ENCODE measurements around the gene DPP6. TPM values are rescaled to one million over a fixed set of nuclear protein-coding genes. Genes with fewer than 3 reads are reported as not detected.

Gene DPP6
- total RNA-seq, 1 experiment from 2014 or later = not detected

- POLR2A ChIA-PET = no interaction called here
- no peak overlapping the region for H3K27ac ChIP-seq (ENCODE audit: low read length)
- BruUV-seq (replicated peaks) = no TSS peak
- H3K27me3 ChIP-seq (ENCODE audit: control insufficient read depth, insufficient read depth, low read length) = no peaks in the 10 kb centered on the region
- intact Hi-C loops (cut with micrococcal nuclease; ENCODE audit: unreplicated experiment) (no loop called here), in situ Hi-C loops (cut with HindIII; ENCODE audit: low pct_unique_long_range_greater_than_20kb, low sequenced_read_pairs) (no loop called here)
- H3K4me1 ChIP-seq (ENCODE audit: control insufficient read depth, insufficient read depth, low read length) = no peaks in the 10 kb centered on the region
- H3K9me3 ChIP-seq (ENCODE audit: control insufficient read depth, insufficient read depth, low read depth, low read length) = no peaks in the 10 kb centered on the region; the same call in 1 of the 2 replicates
- no peaks in the 10 kb centered on the region for H3K36me3 ChIP-seq (ENCODE audit: control insufficient read depth, insufficient read depth, low read length)
- CTCF ChIA-PET = no interaction called here
- ATAC-seq = no peak
- H3K4me3 ChIP-seq (ENCODE audit: low read depth in 2 of 2, low read length in 2 of 2) = no peak overlapping the region
- TF ChIP-seq REST (IDR thresholded peaks at IDR 0.05; ENCODE audit: insufficient read depth in 1 of 2, low read depth in 2 of 2, low read length in 1 of 2) = no peak
- no peak for DNase-seq (ENCODE audit: low read depth, low spot score)
Observed at GRCh38 chr7:154666768-154667167, 614.6 kb downstream of the DPP6 start.

- intact Hi-C loops (cut with micrococcal nuclease; ENCODE audit: unreplicated experiment) (no loop called here), in situ Hi-C loops (cut with HindIII; ENCODE audit: low pct_unique_long_range_greater_than_20kb, low sequenced_read_pairs) (no loop called here)
- TF ChIP-seq REST (IDR thresholded peaks at IDR 0.05; ENCODE audit: insufficient read depth in 1 of 2, low read depth in 2 of 2, low read length in 1 of 2) = no peak
- TF ChIP-seq POLR2AphosphoS5 (IDR thresholded peaks at IDR 0.05; ENCODE audit: low read depth, low read length) = no peak
- no peaks in the 10 kb centered on the region for H3K36me3 ChIP-seq (ENCODE audit: control insufficient read depth, insufficient read depth, low read length)
- no peak overlapping the region for H3K27ac ChIP-seq (ENCODE audit: low read length)
- CTCF ChIA-PET = no interaction called here
- POLR2A ChIA-PET = no interaction called here
- H3K4me3 ChIP-seq (ENCODE audit: low read depth in 2 of 2, low read length in 2 of 2) = no peak overlapping the region
- H3K9me3 ChIP-seq (ENCODE audit: control insufficient read depth, insufficient read depth, low read depth, low read length) = no peaks in the 10 kb centered on the region
- no peaks in the 10 kb centered on the region for H3K27me3 ChIP-seq (ENCODE audit: control insufficient read depth, insufficient read depth, low read length)
- ATAC-seq (no peak), DNase-seq (ENCODE audit: low read depth, low spot score) (no peak)
- H3K4me1 ChIP-seq (ENCODE audit: control insufficient read depth, insufficient read depth, low read length) = no peaks in the 10 kb centered on the region
- BruUV-seq (replicated peaks) = no TSS peak
Observed at GRCh38 chr7:154672659-154673415, 620.6 kb downstream of the DPP6 start.

GRCh38 chr7:154674191-154674590 lies 622.0 kb downstream of the DPP6 start:
- in situ Hi-C loops (cut with HindIII; ENCODE audit: low pct_unique_long_range_greater_than_20kb, low sequenced_read_pairs) = no loop called here
- no peak overlapping the region for H3K4me3 ChIP-seq (ENCODE audit: low read depth in 2 of 2, low read length in 2 of 2)
- POLR2A ChIA-PET = no interaction called here
- BruUV-seq (replicated peaks) = no TSS peak
- no peak overlapping the region for H3K27ac ChIP-seq (ENCODE audit: low read length)
- intact Hi-C loops (cut with micrococcal nuclease; ENCODE audit: unreplicated experiment) = no loop called here
- no peak for ATAC-seq
- TF ChIP-seq TCF7L2 (IDR thresholded peaks at IDR 0.05; ENCODE audit: low read depth, low read length) (no peak), POLR2AphosphoS5 (IDR thresholded peaks at IDR 0.05; ENCODE audit: low read depth, low read length) (no peak), SIN3A (IDR thresholded peaks at IDR 0.05; ENCODE audit: borderline replicate concordance, insufficient read depth, low read depth, low read length) (no peak), REST (IDR thresholded peaks at IDR 0.05; ENCODE audit: insufficient read depth in 1 of 2, low read depth in 2 of 2, low read length in 1 of 2) (no peak), CTCF (IDR thresholded peaks at IDR 0.05) (no peak)
- no peaks in the 10 kb centered on the region for H3K9me3 ChIP-seq (ENCODE audit: control insufficient read depth, insufficient read depth, low read depth, low read length)
- no peaks in the 10 kb centered on the region for H3K27me3 ChIP-seq (ENCODE audit: control insufficient read depth, insufficient read depth, low read length)
- CTCF ChIA-PET = no interaction called here
- H3K36me3 ChIP-seq (ENCODE audit: control insufficient read depth, insufficient read depth, low read length) = no peaks in the 10 kb centered on the region
- no peaks in the 10 kb centered on the region for H3K4me1 ChIP-seq (ENCODE audit: control insufficient read depth, insufficient read depth, low read length)
- no peak for DNase-seq (ENCODE audit: low read depth, low spot score)

Data from Panc1 (cell line).